ENCODE measurements around the gene RIC3. TPM values are rescaled to one million over a fixed set of nuclear protein-coding genes. Genes with fewer than 3 reads are reported as not detected.

RIC3 gene
- total and polyA plus RNA-seq, 2 donors (not counting 3 experiments of a cell fraction or from before 2014, with no cell fraction given): not detected

DNA sequence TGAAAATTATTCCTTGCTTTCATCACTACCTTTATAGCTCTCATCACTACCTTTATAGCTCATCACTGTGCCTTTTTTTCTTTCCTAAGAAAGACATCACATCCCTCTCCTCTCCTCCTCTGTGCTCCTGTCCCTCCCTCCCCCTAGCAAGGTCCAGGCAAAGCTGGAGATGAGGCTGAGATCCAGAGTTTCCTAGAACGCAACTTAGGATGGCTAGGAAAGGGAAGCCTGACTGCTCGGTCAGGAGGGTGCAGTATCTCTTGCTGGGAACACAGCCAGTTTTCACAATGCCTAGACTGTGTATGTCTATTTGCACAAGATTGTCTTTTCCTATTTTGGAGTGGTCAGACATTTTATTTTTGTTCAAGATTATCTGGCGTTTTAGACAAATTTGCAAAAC is 63.2 kb downstream of the RIC3 start:
- CTCF ChIA-PET: interaction anchor here (20.3 kb wide), 1 partner anchor 98 kb away, joined by 822 read pairs; no protein-coding TSS in a partner anchor
- Histone ChIP-seq H3K9me3 (replicated peaks; ENCODE audit: control insufficient read depth, insufficient read depth, low read length) (no peaks in the 10 kb centered on the region), H3K4me1 (ENCODE audit: control insufficient read depth, extremely low read depth, insufficient read depth, low read length) (no peaks in the 10 kb centered on the region), H3K4me2 (ENCODE audit: insufficient read depth, low read length) (no peak overlapping the region), H3K9ac (replicated peaks; ENCODE audit: extremely low read depth, insufficient read depth, low read length) (no peak overlapping the region), H4K20me1 (replicated peaks; ENCODE audit: control insufficient read depth, extremely low read depth, insufficient read depth, low read length) (no peaks in the 10 kb centered on the region), H3K27ac (ENCODE audit: insufficient read depth, low read depth, low read length) (no peak overlapping the region), H3K36me3 (ENCODE audit: control insufficient read depth in 2 of 2, extremely low read depth in 1 of 2, insufficient read depth in 2 of 2, low read length in 2 of 2) (no peaks in the 10 kb centered on the region), H2AFZ (ENCODE audit: low read depth, low read length) (no peak overlapping the region), H3K9me1 (replicated peaks; ENCODE audit: control insufficient read depth, extremely low read depth, insufficient read depth, low read length) (no peaks in the 10 kb centered on the region), H3K4me3 (replicated peaks in 1 of 3; ENCODE audit: insufficient read depth in 1 of 3, low read depth in 1 of 3, low read length in 3 of 3) (no peak overlapping the region), H3K27me3 (ENCODE audit: control insufficient read depth in 2 of 2, insufficient read depth in 2 of 2, low read length in 2 of 2) (peaks cover 0 to 2% of the 10 kb centered on the region in 2 experiments), H3K79me2 (ENCODE audit: control insufficient read depth, insufficient read depth, low read length) (no peaks in the 10 kb centered on the region)
- BruUV-seq (replicated peaks): no TSS peak
- POLR2A ChIA-PET: no interaction called here
- TF ChIP-seq FOS (IDR thresholded peaks at IDR 0.05; ENCODE audit: borderline replicate concordance, insufficient read depth, low read length): no peak
- dilution Hi-C loops (cut with MboI; ENCODE audit: extremely low pct_ligation_motif_present, low sequenced_read_pairs) (no loop called here), intact Hi-C loops (cut with micrococcal nuclease) (no loop called here)
- DNase-seq (ENCODE audit: low read depth, low spot score) (no peak), FAIRE-seq (no peak)

DNA sequence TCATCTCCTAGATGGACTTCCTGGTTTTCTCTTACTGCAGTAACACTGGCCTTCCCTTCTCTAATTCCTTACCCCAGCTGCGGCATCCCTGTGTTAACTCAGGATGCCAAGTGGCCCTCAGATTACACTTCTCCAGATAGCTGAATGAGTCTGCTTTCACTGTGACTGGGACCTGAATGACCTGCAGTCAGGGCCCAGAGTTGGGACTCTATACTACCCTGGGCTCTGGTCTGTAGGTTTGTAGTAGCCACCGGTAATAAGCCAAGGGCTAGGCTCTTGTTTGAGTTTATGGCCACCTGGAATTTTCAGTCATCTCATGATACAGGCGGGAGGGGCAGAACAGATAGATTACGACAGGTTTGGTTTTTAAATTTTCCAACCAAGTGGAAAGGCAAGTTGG is 63.7 kb downstream of the RIC3 start:
- Histone ChIP-seq H3K4me2 (ENCODE audit: insufficient read depth, low read length) (no peak overlapping the region), H3K27ac (ENCODE audit: insufficient read depth, low read depth, low read length) (no peak overlapping the region), H2AFZ (ENCODE audit: low read depth, low read length) (no peak overlapping the region), H3K9ac (replicated peaks; ENCODE audit: extremely low read depth, insufficient read depth, low read length) (no peak overlapping the region), H3K9me1 (replicated peaks; ENCODE audit: control insufficient read depth, extremely low read depth, insufficient read depth, low read length) (no peaks in the 10 kb centered on the region), H3K9me3 (replicated peaks; ENCODE audit: control insufficient read depth, insufficient read depth, low read length) (no peaks in the 10 kb centered on the region), H3K79me2 (ENCODE audit: control insufficient read depth, insufficient read depth, low read length) (no peaks in the 10 kb centered on the region), H4K20me1 (replicated peaks; ENCODE audit: control insufficient read depth, extremely low read depth, insufficient read depth, low read length) (no peaks in the 10 kb centered on the region), H3K4me3 (replicated peaks in 1 of 3; ENCODE audit: insufficient read depth in 1 of 3, low read depth in 1 of 3, low read length in 3 of 3) (no peak overlapping the region), H3K36me3 (ENCODE audit: control insufficient read depth in 2 of 2, extremely low read depth in 1 of 2, insufficient read depth in 2 of 2, low read length in 2 of 2) (no peaks in the 10 kb centered on the region), H3K27me3 (ENCODE audit: control insufficient read depth in 2 of 2, insufficient read depth in 2 of 2, low read length in 2 of 2) (peaks cover 0 to 2% of the 10 kb centered on the region in 2 experiments), H3K4me1 (ENCODE audit: control insufficient read depth, extremely low read depth, insufficient read depth, low read length) (no peaks in the 10 kb centered on the region)
- dilution Hi-C loops (cut with MboI; ENCODE audit: extremely low pct_ligation_motif_present, low sequenced_read_pairs): no loop called here
- CTCF ChIA-PET: interaction anchor here (2.0 to 20.3 kb wide), 2 partner anchors 12 to 97 kb away, joined by 6 to 822 read pairs; no protein-coding TSS in a partner anchor
- no TSS peak for BruUV-seq (replicated peaks)
- DNase-seq (ENCODE audit: low read depth, low spot score): no peak
- FAIRE-seq: no peak
- POLR2A ChIA-PET: no interaction called here
- intact Hi-C loops (cut with micrococcal nuclease): no loop called here
- TF ChIP-seq, protein P1, sequence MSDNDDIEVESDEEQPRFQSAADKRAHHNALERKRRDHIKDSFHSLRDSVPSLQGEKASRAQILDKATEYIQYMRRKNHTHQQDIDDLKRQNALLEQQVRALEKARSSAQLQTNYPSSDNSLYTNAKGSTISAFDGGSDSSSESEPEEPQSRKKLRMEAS (IDR thresholded peaks at IDR 0.05; ENCODE audit: insufficient read depth, insufficient read length): no peak
- no peak for TF ChIP-seq JUN (IDR thresholded peaks at IDR 0.05; ENCODE audit: borderline replicate concordance, insufficient read depth, insufficient read length, low read depth)
